NCI-H510A (cell line): Measurements from ENCODE around the gene MTM1.

Source experiments
- DNase-seq: peaks from one replicate; lab custom pipeline; 2025; lab: John Stamatoyannopoulos, UW

MTM1 gene

DNA sequence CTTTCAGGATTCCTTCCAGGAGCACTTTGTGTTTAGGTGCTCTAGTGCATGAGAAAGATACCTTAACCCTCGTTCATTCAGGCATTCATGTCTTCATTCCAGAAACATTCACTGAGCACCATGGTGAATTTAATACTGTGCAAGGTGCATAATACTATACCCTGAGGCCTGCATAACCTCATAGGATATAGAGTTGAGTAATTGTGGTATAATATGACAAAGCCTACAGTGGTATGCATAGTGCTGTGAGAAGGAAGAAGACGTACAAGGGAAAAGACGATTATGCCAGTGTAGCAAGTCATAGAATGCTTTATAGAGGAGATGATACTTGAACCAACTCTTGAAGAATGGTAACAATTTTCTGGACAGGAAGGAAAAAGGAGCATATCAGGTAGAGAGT, 34.3 kb downstream of the MTM1 start:
- DNase-seq, result no peak

DNA sequence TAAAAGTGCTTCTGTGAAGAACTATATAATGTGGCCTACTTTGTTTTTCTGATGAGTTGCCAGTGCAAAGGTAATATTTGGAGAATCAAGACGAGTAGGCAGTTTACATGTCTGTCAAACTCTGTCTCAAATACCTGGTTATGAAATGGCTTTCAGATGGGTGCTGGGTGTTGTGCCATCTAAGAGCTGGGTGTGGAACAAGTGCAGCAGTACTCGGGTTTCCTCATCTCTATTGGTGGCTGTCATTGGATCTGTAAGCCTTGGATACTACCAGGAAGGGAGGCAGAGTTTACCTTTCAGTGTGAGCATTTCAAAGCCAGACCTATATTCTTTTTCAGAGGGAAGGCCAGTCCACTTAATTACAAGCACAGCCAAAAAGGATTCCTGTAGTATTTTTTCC, 37.2 kb downstream of the MTM1 start:
- DNase-seq, result no peak

GRCh38 chrX:150607201-150607600, 38.8 kb downstream of the MTM1 start:
- no peak for DNase-seq

DNA sequence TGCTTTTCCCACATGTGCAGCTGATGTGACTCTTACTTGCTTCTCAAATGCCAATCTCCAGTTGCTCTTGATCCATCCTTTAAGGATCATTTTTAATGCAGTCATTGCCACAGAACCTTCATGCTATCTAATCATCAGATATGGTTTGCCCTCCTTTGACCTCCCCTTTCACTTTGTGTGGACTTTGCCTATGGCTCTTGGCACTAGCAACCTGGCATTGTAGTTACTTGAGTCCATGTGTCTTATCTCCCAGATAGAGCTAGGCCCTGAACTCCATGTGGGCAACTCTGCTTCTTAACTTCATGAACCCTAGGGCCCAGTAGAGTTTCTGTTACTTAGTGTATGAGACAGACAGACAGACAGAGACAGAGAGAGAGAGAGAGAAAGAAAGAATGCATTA, 41.6 kb downstream of the MTM1 start:
- DNase-seq, result no peak

GRCh38 chrX:150610446-150610845, 42.0 kb downstream of the MTM1 start:
- no peak for DNase-seq

DNA sequence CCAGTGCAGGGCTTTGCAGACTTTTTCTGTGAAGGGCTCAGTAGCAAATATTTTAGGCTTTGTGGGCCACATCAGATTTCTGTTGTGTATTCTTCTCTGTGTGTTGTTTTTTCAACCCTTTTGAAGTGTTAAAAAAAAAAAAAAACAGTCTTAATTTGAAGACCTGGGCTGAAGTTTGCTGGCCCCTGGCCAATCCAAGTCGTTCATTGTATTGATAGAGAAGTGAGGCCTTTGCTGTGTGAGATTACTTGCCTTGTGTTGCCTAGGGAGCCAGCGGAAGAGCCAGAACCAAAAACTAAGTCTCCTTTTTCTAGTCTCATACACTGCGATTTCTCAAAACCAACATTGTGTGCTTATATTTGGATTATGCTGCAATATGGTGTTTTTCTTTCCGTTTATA, 46.9 kb downstream of the MTM1 start:
- DNase-seq, result no peak

- DNase-seq, result no peak
Observed at GRCh38 chrX:150616179-150616862, 47.9 kb downstream of the MTM1 start.

DNA sequence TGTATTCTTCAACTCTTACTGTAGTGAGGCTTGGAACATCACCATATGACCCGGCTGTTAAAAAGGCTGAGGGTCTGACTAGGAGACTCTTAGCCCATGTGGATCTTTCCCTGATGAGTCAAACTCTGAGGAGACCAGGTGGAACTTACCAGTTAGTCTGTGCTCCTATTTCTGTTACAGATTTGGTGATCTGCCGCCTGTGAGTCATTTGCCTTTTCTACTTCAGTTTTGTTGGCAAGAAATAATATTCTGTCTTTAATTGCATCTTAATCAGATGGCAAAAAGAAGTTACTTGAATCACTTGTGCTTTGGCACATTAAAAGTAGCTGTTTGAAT, 48.4 kb downstream of the MTM1 start:
- no peak for DNase-seq

GRCh38 chrX:150621652-150622051, 53.2 kb downstream of the MTM1 start:
- no peak for DNase-seq

DNA sequence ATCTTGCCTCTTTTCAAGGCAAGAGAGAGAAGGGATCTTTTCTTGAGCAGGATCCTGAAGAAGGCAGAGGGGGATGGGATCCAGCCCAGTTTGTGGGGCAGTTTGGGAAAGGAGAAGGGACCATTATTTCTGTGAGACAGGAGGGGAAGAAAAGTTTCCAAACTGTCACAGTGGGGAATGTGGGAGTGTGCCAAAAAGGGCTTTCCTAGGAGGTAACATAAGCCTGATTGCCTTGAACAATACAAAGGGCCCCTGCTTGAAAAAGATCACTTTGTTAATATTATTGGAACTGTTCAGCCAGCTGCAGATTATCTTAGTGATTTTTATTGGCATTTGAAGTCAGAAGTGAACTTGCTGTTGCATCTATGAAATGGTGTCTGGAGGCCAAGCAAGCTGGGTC, 55.2 kb downstream of the MTM1 start:
- DNase-seq, result no peak

DNA sequence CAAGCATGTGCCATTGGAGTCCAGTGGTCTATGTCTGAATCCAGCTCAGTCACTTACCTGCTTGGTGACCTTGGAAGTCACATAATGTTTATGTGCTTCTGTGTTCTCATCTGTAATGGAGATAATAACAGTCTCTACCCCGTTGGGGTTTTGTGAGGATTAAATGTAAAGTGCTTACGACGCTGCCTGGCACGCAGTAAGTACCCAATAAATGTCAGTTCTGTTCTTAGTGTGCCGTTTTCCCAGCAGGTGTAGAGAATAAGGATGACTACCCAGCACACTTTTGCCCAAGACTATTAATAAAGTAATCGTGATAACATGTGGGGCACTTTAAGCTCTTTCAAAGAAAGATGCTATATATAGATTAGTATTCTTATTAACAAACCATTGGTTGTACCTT, 56.7 kb downstream of the MTM1 start:
- DNase-seq, result no peak

DNA sequence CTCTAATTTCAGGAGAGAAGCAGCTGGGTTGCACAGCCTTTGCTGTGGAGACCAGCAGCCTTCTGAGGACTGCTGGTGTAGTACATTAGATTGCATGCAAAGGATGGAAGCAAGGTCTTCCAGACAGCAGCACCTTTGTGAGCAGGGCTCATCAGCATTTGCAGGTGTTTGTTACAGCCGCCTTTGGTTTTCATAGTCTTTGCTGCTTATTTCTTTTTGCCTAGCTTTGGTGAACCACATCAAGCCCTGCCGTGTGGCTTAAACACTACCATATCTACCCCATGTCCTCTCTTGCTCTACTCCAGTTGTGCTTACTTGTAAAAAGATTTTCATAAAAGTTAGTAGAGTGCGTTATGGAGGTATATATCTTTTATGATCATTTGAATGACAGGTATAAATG, 57.5 kb downstream of the MTM1 start:
- DNase-seq, result no peak

GRCh38 chrX:150627957-150628356, 59.5 kb downstream of the MTM1 start:
- DNase-seq, result no peak

DNA sequence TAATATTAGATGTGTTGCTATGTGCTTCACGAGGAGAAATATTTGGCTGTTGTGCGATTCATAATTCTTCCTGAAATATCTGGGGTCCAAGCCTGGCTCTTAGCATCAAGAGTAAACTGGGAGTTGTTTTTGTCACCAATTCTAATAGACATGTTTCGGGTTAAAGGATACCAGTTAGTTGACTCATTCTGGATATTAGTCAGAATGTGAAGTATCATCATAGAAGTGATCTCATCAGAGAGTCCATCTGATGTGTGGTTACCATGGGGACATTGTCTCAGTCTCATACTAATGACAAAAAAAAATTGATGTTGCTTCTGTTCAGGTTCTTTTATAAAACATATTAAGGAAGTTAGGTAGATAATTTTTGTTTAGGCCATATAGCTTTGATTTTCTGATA, 67.5 kb downstream of the MTM1 start:
- DNase-seq, result no peak

GRCh38 chrX:150642423-150642822, 74.0 kb downstream of the MTM1 start:
- DNase-seq, result no peak

GRCh38 chrX:150643271-150643670, 74.8 kb downstream of the MTM1 start:
- DNase-seq, result no peak

- no peak for DNase-seq
Observed at GRCh38 chrX:150643958-150644357, 75.5 kb downstream of the MTM1 start.

DNA sequence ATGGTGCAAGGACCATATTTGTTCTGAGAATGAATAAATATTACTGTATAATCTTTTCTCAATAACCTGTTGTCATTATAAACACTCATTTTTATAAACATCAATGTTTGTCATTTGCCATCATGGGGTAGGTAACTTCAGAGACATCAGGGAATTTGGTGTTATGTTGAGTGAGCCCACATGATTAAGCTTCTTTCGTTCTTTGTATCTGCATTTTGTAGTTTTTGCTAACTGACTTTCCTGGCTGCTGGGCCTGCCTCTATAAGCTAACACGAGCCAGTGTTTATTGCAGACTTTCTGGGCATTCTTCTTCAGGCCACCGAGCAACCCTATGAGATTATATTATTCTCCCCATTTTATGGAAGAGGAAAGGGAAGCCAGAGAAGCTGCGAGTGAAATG, 76.0 kb downstream of the MTM1 start:
- DNase-seq, result no peak

DNA sequence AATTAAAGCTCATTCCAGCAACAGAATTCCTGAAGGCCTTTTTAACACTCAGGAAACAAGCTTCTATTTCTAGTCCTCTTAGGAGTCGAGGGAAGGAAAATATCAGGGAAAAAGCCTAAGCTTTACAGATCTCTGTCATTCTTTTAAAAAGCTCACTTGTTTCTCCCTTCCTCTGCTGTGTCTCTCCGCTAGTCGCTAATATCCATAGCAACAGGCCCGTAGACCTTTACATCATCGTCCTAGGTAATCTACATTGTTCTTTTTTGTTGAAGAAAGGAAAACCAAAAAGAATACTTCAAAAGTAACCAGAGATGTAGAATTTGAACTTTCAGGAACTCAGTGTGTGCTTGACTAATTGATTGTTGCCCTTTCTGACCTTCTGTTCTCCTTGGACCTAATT, 78.9 kb downstream of the MTM1 start:
- DNase-seq, result no peak

- DNase-seq, result no peak
Observed at GRCh38 chrX:150648296-150648940, 80.0 kb downstream of the MTM1 start.

DNA sequence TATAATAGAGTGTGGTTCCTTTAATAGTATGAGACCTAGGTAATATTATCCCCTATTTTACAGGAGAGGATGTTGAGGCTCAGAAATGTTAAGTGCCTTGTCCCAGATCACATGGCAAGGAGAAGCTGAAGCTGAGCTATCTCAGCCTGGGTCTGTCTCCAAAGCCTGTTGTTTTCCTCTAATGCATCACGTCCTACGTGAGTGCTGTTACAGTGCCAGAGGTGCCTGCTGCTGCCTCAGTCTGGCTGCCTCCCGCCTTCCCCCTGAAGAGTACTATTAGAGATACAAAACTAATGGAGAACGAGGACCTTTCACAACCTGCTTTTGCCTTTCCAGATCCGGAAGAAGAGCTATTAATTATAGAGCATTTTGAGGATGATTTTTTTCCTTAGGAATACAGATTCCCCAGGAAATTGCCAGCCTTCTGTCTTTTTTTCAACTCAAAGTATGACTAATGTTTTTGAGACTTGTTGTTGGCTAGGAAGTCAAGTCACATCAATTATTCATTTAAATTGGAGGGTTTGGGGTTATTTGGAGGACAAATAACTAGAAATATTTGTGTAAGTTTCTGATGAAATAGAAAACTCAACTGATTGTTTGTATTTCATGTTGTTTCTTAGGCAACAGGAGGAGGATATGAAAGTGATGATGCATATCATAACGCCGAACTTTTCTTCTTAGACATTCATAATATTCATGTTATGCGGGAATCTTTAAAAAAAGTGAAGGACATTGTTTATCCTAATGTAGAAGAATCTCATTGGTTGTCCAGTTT, 80.9 kb downstream of the MTM1 start:
- no peak for DNase-seq

- DNase-seq, result no peak
Observed at GRCh38 chrX:150651906-150652305, 83.5 kb downstream of the MTM1 start.

GRCh38 chrX:150655788-150656187, 87.4 kb downstream of the MTM1 start:
- DNase-seq, result no peak

DNA sequence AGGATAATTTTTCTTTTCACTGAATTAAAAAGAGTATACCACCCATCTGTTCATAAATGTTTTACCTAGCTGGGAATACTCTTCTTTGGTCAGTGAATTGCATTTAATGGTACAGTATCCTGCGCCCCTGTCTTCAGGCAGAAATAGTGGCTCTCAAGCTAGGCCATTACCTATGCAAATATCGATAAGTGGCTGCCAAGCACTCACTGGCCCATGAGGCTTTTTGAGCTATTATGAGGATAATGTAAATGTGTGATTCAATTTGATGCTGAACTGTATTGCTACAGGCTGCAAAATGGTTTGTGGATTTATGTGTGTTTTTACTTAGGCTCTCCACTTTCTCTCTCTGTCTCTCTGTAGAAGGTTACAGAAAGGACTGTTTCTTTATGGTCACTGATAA, 94.7 kb downstream of the MTM1 start:
- DNase-seq, result no peak
